ENCODE data around the gene WDR26. TPM values are rescaled to one million over a fixed set of nuclear protein-coding genes. Genes with fewer than 3 reads are reported as not detected.

The WDR26 gene
- total RNA-seq, 1 donor from 2014 or later, result 79.5 TPM

DNA sequence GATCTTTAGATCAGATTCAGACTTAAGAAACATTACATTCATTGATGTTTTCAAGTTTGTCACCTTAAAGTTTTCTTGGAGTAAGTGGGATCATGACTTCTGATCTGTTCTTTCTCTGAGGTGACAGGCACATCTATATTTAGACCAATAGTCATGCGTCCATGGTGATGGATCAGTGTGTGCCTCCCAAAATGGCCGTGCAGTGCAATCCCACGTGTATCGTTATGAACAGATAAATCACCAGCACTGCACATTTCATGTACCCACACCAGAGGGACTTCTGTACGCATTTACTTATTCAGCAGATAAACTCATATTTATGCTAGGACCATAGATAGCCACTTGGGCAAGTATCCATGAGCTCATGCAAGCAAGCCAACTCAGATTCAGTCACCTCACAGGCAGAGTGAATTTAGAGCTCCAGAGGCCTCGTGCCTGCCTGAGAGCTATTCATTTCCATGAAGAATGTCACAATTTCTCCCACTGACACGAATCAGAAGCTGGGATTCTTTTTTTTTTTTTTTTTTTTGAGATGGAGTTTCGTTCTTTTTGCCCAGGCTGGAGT lies 13.9 kb upstream of the WDR26 start:
- Mint-ChIP-seq H3K4me1 (ENCODE audit: low read depth) (peaks cover 9% of the 10 kb centered on the region), H3K27me3 (ENCODE audit: low read depth) (no peaks in the 10 kb centered on the region), H3K36me3 (ENCODE audit: low read depth) (peaks cover 1% of the 10 kb centered on the region), H3K27ac (ENCODE audit: unreplicated experiment) (no peak overlapping the region), H3K9me3 (ENCODE audit: low read depth) (no peaks in the 10 kb centered on the region), H3K4me3 (ENCODE audit: unreplicated experiment) (no peak overlapping the region)
- TF ChIP-seq, protein P1, sequence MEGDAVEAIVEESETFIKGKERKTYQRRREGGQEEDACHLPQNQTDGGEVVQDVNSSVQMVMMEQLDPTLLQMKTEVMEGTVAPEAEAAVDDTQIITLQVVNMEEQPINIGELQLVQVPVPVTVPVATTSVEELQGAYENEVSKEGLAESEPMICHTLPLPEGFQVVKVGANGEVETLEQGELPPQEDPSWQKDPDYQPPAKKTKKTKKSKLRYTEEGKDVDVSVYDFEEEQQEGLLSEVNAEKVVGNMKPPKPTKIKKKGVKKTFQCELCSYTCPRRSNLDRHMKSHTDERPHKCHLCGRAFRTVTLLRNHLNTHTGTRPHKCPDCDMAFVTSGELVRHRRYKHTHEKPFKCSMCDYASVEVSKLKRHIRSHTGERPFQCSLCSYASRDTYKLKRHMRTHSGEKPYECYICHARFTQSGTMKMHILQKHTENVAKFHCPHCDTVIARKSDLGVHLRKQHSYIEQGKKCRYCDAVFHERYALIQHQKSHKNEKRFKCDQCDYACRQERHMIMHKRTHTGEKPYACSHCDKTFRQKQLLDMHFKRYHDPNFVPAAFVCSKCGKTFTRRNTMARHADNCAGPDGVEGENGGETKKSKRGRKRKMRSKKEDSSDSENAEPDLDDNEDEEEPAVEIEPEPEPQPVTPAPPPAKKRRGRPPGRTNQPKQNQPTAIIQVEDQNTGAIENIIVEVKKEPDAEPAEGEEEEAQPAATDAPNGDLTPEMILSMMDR (IDR thresholded peaks at IDR 0.05), result no peak
- no peak for DNase-seq (ENCODE audit: low spot score)

DNA sequence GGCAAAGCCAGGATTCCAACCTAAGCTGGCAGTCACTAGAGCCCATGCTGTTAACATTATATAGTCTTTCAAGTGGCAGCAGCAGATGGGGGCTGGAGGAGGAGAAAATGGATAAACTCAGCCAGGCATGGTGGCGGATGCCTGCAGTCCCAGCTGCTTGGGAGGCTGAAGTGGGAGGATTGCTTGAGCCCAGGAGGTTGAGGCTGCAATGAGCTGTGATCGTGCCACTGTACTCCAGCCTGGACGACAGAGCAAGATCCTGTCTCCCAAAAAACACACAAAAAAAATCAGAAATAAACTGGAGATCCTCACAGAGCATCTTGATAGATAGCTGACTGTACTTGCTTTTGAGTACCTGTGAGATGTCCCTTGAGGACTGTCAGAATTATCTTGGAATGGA lies 13.4 kb upstream of the WDR26 start:
- H3K36me3 Mint-ChIP-seq (ENCODE audit: low read depth), result peaks cover 1% of the 10 kb centered on the region
- no peak overlapping the region for H3K27ac Mint-ChIP-seq (ENCODE audit: unreplicated experiment)
- H3K9me3 Mint-ChIP-seq (ENCODE audit: low read depth), result no peaks in the 10 kb centered on the region
- H3K4me1 Mint-ChIP-seq (ENCODE audit: low read depth), result peaks cover 9% of the 10 kb centered on the region
- no peak overlapping the region for H3K4me3 Mint-ChIP-seq (ENCODE audit: unreplicated experiment)
- TF ChIP-seq, protein P1 (IDR thresholded peaks at IDR 0.05), result no peak
- no peak for DNase-seq (ENCODE audit: low spot score)
- no peaks in the 10 kb centered on the region for H3K27me3 Mint-ChIP-seq (ENCODE audit: low read depth)

DNA sequence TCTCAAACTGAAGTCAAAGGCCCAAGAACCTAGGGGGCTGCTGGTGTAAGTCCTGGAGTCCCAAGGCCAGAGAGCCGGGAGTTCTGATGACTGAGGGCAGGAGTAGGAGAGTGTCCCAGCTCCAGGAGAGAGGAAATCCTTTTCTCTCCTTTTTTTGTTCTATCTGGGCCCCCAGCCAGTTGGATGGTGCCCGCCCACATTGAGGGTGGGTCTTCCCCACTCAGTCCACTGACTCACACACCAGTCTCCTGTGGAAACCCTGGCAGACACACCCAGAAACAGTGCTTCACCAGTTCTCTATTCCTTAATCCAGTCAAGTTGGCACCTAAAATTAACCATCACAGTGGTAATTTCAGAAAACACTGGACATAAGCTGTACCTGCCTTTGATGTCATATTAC lies 12.7 kb upstream of the WDR26 start:
- Mint-ChIP-seq H3K27ac (ENCODE audit: unreplicated experiment) (no peak overlapping the region), H3K9me3 (ENCODE audit: low read depth) (no peaks in the 10 kb centered on the region), H3K27me3 (ENCODE audit: low read depth) (no peaks in the 10 kb centered on the region), H3K4me1 (ENCODE audit: low read depth) (peaks cover 9% of the 10 kb centered on the region), H3K4me3 (ENCODE audit: unreplicated experiment) (no peak overlapping the region), H3K36me3 (ENCODE audit: low read depth) (peaks cover 1% of the 10 kb centered on the region)
- TF ChIP-seq, protein P1 (IDR thresholded peaks at IDR 0.05), result no peak
- DNase-seq (ENCODE audit: low spot score), result no peak

DNA sequence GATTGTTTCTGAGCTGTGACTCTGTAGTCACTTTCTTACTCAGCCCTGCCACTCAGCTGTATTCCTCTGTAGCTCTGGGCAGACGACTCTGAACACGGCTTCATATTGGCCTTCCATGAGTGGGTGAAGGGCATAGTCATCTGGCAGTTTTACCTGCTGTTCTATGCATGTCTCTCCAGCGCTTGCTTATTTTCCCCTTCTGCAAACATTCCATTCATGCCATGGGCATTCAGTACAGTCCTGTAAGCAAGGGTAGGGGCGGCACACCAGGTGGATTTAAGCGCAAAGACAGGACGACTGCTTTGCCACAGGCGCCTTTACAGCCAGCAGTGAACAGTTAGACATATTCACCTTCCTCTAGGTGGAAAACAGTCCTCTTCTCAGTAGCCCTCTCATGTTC lies 4.4 kb upstream of the WDR26 start:
- Mint-ChIP-seq H3K4me1 (ENCODE audit: low read depth) (peaks cover 20% of the 10 kb centered on the region), H3K4me3 (ENCODE audit: unreplicated experiment) (no peak overlapping the region), H3K27ac (ENCODE audit: unreplicated experiment) (no peak overlapping the region), H3K27me3 (ENCODE audit: low read depth) (no peaks in the 10 kb centered on the region), H3K9me3 (ENCODE audit: low read depth) (no peaks in the 10 kb centered on the region), H3K36me3 (ENCODE audit: low read depth) (no peaks in the 10 kb centered on the region)
- TF ChIP-seq, protein P1 (IDR thresholded peaks at IDR 0.05), result no peak
- no peak for DNase-seq (ENCODE audit: low spot score)

DNA sequence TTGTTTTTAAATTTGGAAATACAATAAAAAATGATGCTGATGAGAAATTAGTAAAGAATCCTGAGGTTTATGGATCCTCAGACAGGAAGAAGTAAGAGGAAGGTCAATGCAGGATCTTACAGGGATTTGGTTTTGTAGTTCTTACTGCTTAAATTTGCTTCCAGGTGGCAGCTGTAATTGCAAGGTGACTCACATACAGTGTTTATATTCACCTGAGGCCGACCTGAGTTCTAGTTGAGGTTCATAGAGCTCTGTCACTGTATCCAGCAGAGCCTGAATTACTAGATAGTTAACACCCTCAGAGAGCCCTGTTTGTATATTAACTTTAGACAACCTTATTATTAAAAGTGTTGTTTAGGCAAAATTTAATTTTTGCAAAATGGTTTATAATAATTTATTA lies 1.4 kb upstream of the WDR26 start:
- peak overlapping the region; percentile 99 for H3K27ac Mint-ChIP-seq (ENCODE audit: unreplicated experiment)

More for the DNA sequence above, 1.4 kb upstream of the WDR26 start:
- peaks cover 42% of the 10 kb centered on the region for H3K4me1 Mint-ChIP-seq (ENCODE audit: low read depth)
- TF ChIP-seq, protein P1 (IDR thresholded peaks at IDR 0.05), result no peak
- peaks cover 2% of the 10 kb centered on the region for H3K36me3 Mint-ChIP-seq (ENCODE audit: low read depth)
- DNase-seq (ENCODE audit: low spot score), result no peak
- H3K27me3 Mint-ChIP-seq (ENCODE audit: low read depth), result no peaks in the 10 kb centered on the region
- H3K4me3 Mint-ChIP-seq (ENCODE audit: unreplicated experiment), result peak overlapping the region; percentile 90
- H3K9me3 Mint-ChIP-seq (ENCODE audit: low read depth), result no peaks in the 10 kb centered on the region

Measured in chondrocyte (in vitro differentiated cells).